GM06990 (cell line): ENCODE results near the gene NLGN4X.

Experiments used
- DNase-seq: peaks from one replicate; pipeline ENCODE4 v3.0.0-alpha.2; 2011; ENCODE audit not compliant: insufficient read length; ENCODE audit errors: extremely low read depth
- H3K27me3 ChIP-seq: replicated peaks from 2 replicates; pipeline ENCODE4 v1.6.0; 2011; ENCODE audit warnings: low read length; ENCODE audit not compliant: control insufficient read depth, insufficient read depth
- H3K36me3 ChIP-seq: 2 replicates; pipeline ENCODE4 v1.5.1; 2011; ENCODE audit warnings: low read length; ENCODE audit not compliant: control insufficient read depth, insufficient read depth
- H3K4me3 ChIP-seq: replicated peaks from 2 replicates; pipeline ENCODE4 v1.5.1; 2011; ENCODE audit warnings: low read depth, mild to moderate bottlenecking, control low read depth, low read length
- TF ChIP-seq, protein P1 (sequence below): IDR thresholded peaks from 2 replicates; pipeline ENCODE4 v1.5.1; 2011; ENCODE audit warnings: low read length, control low read depth, mild to moderate bottlenecking, inconsistent platforms; ENCODE audit not compliant: insufficient read depth, poor library complexity, severe bottlenecking

Gene NLGN4X

DNA sequence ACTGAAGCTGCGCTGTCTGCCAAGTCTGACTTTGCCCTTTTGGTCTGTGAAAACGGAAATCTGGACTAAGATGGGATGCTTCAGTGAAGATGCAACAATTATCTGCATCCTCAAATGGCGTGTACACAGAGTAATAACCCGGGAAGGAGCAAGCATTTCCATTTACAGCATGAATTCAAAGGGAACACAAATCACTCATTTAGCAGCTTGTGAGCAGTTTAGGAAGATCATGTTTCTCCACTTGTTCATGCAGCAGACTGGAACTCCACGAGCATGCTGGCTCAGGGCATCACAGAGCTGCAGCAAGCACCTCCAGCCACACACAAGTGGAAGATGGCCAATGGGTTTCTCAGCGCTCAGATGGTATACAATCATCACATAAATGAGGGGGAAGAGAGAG, 175.5 kb downstream of the NLGN4X start:
- TF ChIP-seq, protein P1, sequence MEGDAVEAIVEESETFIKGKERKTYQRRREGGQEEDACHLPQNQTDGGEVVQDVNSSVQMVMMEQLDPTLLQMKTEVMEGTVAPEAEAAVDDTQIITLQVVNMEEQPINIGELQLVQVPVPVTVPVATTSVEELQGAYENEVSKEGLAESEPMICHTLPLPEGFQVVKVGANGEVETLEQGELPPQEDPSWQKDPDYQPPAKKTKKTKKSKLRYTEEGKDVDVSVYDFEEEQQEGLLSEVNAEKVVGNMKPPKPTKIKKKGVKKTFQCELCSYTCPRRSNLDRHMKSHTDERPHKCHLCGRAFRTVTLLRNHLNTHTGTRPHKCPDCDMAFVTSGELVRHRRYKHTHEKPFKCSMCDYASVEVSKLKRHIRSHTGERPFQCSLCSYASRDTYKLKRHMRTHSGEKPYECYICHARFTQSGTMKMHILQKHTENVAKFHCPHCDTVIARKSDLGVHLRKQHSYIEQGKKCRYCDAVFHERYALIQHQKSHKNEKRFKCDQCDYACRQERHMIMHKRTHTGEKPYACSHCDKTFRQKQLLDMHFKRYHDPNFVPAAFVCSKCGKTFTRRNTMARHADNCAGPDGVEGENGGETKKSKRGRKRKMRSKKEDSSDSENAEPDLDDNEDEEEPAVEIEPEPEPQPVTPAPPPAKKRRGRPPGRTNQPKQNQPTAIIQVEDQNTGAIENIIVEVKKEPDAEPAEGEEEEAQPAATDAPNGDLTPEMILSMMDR, result no peak
- Histone ChIP-seq H3K27me3 (no peaks in the 10 kb centered on the region), H3K36me3 (no peaks in the 10 kb centered on the region), H3K4me3 (no peak overlapping the region)
- no peak for DNase-seq

DNA sequence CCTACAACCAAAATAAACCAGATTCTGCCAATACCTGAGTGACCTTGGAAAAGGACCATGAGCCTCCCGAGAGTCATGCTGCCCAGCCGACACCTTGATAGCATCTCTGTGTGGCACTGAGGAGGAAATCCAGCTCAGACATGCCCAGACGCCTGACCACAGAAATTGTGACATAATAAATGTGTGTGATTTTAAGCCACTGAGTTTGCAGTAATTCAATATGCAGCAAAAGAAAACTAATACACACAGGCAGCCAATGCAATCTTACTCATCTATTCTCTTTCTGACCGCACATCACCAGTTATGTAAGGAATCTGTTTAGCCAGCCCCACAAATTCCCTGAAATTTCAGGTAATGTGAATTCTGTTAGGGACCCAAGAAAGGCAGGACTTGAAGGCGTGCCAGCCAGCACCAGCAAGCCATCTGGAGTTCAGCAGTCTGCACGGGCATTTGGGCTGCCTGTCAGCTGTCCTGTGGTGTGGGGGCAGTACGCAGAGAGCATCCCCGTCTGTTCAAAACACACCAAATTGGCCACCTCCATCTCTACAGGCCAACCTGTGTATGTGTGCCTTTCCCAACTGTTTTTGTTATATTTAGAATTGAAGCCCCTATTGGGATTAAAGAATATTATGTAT, 176.4 kb downstream of the NLGN4X start:
- Histone ChIP-seq H3K4me3 (no peak overlapping the region), H3K36me3 (no peaks in the 10 kb centered on the region), H3K27me3 (no peaks in the 10 kb centered on the region)
- TF ChIP-seq, protein P1, result no peak
- no peak for DNase-seq

DNA sequence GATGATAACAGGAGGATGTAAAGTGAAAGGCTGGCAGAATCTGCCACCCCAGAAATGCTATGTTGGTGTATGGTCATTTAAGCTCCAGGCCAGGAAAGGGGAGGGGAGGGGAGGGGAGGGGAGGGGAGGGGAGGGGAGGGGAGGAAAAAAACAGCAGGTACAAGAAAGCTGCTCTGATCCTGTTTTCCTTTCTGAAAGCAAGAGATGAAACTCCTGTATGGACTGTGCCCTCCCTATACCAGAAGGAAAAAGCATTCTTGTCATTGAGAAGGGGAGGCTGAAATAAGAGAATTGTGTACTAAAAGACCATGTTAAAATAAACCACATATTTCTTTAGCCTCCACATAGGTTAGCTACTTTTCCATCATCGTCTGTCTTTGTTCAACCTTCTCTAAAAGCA, 179.5 kb downstream of the NLGN4X start:
- TF ChIP-seq, protein P1, result no peak
- H3K4me3 ChIP-seq, result no peak overlapping the region
- H3K27me3 ChIP-seq, result no peaks in the 10 kb centered on the region
- no peak for DNase-seq
- no peaks in the 10 kb centered on the region for H3K36me3 ChIP-seq

DNA sequence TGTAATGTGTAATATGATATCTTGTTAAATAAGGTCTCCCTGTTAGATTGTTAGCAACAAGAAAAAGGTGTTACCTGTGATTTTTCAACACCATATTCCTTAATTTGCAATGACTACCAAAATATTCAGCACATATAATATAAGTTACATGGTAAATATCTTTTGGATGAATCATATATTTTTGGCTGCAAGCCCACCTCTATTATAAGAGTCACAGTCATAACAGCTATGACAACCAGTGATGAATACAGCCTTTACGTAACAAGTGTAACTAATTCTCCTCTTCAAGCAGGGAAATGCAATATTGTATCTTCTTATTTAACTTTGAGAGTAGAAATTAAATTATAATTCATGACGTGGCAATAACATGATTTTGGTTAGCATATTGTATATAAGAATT, 187.0 kb downstream of the NLGN4X start:
- DNase-seq, result no peak
- H3K27me3 ChIP-seq, result no peaks in the 10 kb centered on the region
- H3K4me3 ChIP-seq, result no peak overlapping the region
- TF ChIP-seq, protein P1, result no peak
- no peaks in the 10 kb centered on the region for H3K36me3 ChIP-seq

DNA sequence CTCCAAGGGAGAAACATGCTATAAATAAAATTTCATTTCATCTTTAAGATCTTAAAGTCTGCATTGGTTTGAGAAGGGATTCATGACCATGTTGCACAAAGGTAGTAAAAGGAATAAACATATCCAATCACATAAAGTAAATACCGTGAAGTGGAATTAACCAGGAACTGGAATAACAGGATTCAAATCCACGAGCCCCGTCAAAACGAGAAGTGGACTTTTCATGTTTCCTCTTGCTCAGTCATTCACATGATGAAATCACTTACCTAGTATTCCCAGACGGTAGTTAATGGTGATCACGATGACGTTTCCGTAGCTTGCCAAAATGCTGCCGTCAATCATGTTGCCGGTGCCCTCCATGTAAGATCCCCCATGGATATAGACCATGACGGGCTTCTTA, 199.7 kb downstream of the NLGN4X start:
- Histone ChIP-seq H3K4me3 (no peak overlapping the region), H3K36me3 (no peaks in the 10 kb centered on the region), H3K27me3 (no peaks in the 10 kb centered on the region)
- no peak for DNase-seq
- TF ChIP-seq, protein P1, result no peak

DNA sequence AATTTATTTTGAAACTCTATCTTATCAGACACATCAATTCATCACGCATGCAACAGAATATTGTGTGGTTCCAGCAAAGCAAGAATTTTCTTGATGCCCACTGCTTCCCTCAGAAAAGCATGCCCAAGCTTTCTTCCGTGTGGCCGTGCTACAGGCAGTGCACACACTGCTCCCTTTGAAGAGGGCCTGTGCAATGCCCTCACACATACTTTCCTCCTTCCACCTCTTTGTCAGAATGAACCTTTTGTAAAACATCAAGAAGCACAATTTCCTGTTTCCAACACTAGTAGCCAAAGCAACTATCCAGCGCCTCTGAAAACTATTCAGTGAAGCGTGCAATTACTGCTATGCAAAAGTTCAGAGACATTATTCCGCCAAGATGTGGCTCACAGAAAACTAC, 201.7 kb downstream of the NLGN4X start:
- no peak overlapping the region for H3K4me3 ChIP-seq
- TF ChIP-seq, protein P1, result no peak
- DNase-seq, result no peak
- no peaks in the 10 kb centered on the region for H3K27me3 ChIP-seq
- no peaks in the 10 kb centered on the region for H3K36me3 ChIP-seq
